Measurements from ENCODE around the gene SARM1.

DNA sequence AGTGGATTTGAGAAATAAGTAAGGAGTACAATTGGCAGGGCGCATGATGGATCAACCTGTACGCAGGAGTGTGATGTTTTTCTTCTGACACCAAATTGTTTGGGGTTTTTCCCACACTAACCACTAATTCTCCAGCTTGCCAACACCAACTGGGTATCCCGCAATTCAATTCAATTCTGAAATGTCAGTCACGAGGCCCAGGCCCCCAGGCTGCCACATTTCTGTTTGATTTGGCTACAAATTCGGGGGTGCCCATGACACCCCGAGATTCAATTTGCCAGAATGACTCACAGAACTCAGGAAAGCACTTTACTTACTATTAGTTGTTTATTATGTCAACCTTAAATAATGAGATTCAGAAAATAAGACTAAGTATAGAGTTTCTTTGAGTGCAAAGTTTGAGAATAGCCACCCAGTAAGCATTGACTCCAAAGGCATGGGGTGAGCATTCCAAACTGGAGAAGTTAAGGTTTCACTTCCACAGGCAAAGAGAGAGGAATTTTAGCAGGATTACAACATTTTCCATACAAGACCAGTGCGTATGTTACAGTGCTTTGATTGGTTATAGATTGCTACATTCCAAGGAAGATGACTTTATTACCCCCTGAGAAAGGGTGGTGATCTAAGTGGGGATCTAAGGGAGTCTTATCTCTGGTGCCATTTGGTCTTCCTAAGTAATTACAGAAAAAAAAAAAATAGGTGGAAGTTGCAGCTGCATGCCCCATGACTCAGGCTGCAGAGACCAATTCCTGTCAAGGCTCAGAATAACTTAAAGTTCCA, 23.0 kb downstream of the SARM1 start:
- TF ChIP-seq, protein P1, sequence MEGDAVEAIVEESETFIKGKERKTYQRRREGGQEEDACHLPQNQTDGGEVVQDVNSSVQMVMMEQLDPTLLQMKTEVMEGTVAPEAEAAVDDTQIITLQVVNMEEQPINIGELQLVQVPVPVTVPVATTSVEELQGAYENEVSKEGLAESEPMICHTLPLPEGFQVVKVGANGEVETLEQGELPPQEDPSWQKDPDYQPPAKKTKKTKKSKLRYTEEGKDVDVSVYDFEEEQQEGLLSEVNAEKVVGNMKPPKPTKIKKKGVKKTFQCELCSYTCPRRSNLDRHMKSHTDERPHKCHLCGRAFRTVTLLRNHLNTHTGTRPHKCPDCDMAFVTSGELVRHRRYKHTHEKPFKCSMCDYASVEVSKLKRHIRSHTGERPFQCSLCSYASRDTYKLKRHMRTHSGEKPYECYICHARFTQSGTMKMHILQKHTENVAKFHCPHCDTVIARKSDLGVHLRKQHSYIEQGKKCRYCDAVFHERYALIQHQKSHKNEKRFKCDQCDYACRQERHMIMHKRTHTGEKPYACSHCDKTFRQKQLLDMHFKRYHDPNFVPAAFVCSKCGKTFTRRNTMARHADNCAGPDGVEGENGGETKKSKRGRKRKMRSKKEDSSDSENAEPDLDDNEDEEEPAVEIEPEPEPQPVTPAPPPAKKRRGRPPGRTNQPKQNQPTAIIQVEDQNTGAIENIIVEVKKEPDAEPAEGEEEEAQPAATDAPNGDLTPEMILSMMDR (IDR thresholded peaks at IDR 0.05; ENCODE audit: low read depth, low read length): no peak
- TF ChIP-seq POLR2A (IDR thresholded peaks at IDR 0.05; ENCODE audit: extremely low read depth, insufficient read length): no peak

Data from NB4 (cell line).